ENCODE measurements around the gene KIAA0513. TPM values are rescaled to one million over a fixed set of nuclear protein-coding genes. Genes with fewer than 3 reads are reported as not detected.

KIAA0513 gene
- total and polyA plus RNA-seq, 2 of the 13 experiments (the other 11 are each of a cell fraction or from before 2014, with no cell fraction given): 1.8 TPM

GRCh38 chr16:85136702-85137322, 109.2 kb downstream of the KIAA0513 start (continued):
- peak; percentile 85; the same call in 1 of the 2 replicates for TF ChIP-seq PAF1 (CRISPR knock-in tag; IDR thresholded peaks at IDR 0.05)
- TF ChIP-seq ZNF709 (CRISPR knock-in tag; IDR thresholded peaks at IDR 0.05): peak; percentile 57; the same call in 1 of the 2 replicates
- TF ChIP-seq GATAD1 (CRISPR knock-in tag; IDR thresholded peaks at IDR 0.05): peak; percentile 60
- TF ChIP-seq CEBPG (CRISPR knock-in tag; IDR thresholded peaks at IDR 0.05): no peak; the same call in 1 of the 2 replicates
- no peak for TF ChIP-seq BCL6 (CRISPR knock-in tag; IDR thresholded peaks at IDR 0.05)
- no peak for TF ChIP-seq TEAD2 (CRISPR knock-in tag; IDR thresholded peaks at IDR 0.05)
- TF ChIP-seq NFAT5 (CRISPR knock-in tag; IDR thresholded peaks at IDR 0.05): peak; percentile 94; the same call in 1 of the 2 replicates
- peak; percentile 89; the same call in 1 of the 2 replicates for TF ChIP-seq ZNF598 (CRISPR knock-in tag; IDR thresholded peaks at IDR 0.05; ENCODE audit: borderline replicate concordance)
- no peak for TF ChIP-seq ETS1 (CRISPR knock-in tag; IDR thresholded peaks at IDR 0.05)
- TF ChIP-seq MATR3 (CRISPR knock-in tag; IDR thresholded peaks at IDR 0.05): no peak
- TF ChIP-seq YY1 (IDR thresholded peaks at IDR 0.05; ENCODE audit: insufficient read depth, insufficient replicate concordance, low read depth, low read length): no peak
- no peak for TF ChIP-seq HNRNPH1 (optimal IDR thresholded peaks at IDR 0.05; ENCODE audit: low read depth, low read length)
- TF ChIP-seq SMARCC2 (IDR thresholded peaks at IDR 0.05): no peak
- no peak for TF ChIP-seq ZNF512 (CRISPR knock-in tag; IDR thresholded peaks at IDR 0.05)
- TF ChIP-seq ZNF775 (CRISPR knock-in tag; IDR thresholded peaks at IDR 0.05; ENCODE audit: borderline replicate concordance): peak; percentile 53; the same call in 1 of the 2 replicates
- no peak for TF ChIP-seq CENPBD1 (CRISPR knock-in tag; IDR thresholded peaks at IDR 0.05; ENCODE audit: borderline replicate concordance, low read depth)
- no peak for TF ChIP-seq ZBED4 (CRISPR knock-in tag; IDR thresholded peaks at IDR 0.05; ENCODE audit: borderline replicate concordance)

Data from HepG2 (cell line).